Measurements from ENCODE around the gene NELFB. TPM values are rescaled to one million over a fixed set of nuclear protein-coding genes. Genes with fewer than 3 reads are reported as not detected.

Gene NELFB
- total RNA-seq, 2 experiments from 2014 or later = 62.6 to 74.8 TPM

DNA sequence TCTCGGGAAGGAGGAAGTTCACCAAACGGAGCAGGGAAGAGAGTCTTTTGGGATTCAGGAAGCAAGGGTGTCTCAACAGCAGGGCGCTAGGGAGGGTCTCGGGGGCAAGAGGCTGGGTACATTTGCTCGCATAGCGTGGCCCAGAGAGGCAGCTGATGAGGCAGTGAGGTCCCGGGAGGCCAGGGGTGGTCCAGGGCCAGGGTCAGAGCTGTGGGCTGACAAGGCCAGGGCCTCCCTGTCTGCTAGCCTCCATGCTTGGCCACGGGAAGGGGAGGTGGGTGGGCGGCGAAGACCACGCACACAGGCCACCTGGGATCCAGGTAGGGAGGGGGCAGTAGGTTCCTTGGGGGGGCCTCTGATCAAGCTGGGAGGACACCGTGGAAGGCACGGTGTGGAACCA is 43.6 kb upstream of the NELFB start:
- Histone ChIP-seq H3K4me3 (ENCODE audit: low read depth, low read length, poor library complexity, severe bottlenecking) (no peak overlapping the region), H3K4me1 (ENCODE audit: insufficient read depth, low read length, poor library complexity, severe bottlenecking) (peaks cover 7% of the 10 kb centered on the region), H3K9me2 (ENCODE audit: insufficient read depth, low read length) (no peaks in the 10 kb centered on the region), H3K36me3 (ENCODE audit: insufficient read depth, low read length) (peaks cover 61% of the 10 kb centered on the region), H3K27ac (ENCODE audit: low read depth, low read length, poor library complexity, severe bottlenecking) (no peak overlapping the region), H3K9me3 (ENCODE audit: low read length) (no peaks in the 10 kb centered on the region), H3K4me2 (ENCODE audit: low read length) (no peak overlapping the region), H4K20me1 (ENCODE audit: insufficient read depth, low read length) (no peaks in the 10 kb centered on the region), H3K79me2 (ENCODE audit: insufficient read depth, low read depth, low read length) (peaks cover 11% of the 10 kb centered on the region), H2AFZ (ENCODE audit: low read length) (no peak overlapping the region)
- TF ChIP-seq, protein P1, sequence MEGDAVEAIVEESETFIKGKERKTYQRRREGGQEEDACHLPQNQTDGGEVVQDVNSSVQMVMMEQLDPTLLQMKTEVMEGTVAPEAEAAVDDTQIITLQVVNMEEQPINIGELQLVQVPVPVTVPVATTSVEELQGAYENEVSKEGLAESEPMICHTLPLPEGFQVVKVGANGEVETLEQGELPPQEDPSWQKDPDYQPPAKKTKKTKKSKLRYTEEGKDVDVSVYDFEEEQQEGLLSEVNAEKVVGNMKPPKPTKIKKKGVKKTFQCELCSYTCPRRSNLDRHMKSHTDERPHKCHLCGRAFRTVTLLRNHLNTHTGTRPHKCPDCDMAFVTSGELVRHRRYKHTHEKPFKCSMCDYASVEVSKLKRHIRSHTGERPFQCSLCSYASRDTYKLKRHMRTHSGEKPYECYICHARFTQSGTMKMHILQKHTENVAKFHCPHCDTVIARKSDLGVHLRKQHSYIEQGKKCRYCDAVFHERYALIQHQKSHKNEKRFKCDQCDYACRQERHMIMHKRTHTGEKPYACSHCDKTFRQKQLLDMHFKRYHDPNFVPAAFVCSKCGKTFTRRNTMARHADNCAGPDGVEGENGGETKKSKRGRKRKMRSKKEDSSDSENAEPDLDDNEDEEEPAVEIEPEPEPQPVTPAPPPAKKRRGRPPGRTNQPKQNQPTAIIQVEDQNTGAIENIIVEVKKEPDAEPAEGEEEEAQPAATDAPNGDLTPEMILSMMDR (conservative IDR thresholded peaks at IDR 0.05; ENCODE audit: low read length) = no peak
- no peak for TF ChIP-seq EZH2phosphoT487 (IDR thresholded peaks at IDR 0.05; ENCODE audit: borderline replicate concordance, low read depth, low read length)
- CTCF ChIA-PET (ENCODE audit: unreplicated experiment) = no interaction called here
- no TSS peak for BruUV-seq (replicated peaks)
- DNase-seq (ENCODE audit: low spot score) = no peak
- intact Hi-C loops (cut with micrococcal nuclease; ENCODE audit: unreplicated experiment) = no loop called here
- POLR2A ChIA-PET = no interaction called here

DNA sequence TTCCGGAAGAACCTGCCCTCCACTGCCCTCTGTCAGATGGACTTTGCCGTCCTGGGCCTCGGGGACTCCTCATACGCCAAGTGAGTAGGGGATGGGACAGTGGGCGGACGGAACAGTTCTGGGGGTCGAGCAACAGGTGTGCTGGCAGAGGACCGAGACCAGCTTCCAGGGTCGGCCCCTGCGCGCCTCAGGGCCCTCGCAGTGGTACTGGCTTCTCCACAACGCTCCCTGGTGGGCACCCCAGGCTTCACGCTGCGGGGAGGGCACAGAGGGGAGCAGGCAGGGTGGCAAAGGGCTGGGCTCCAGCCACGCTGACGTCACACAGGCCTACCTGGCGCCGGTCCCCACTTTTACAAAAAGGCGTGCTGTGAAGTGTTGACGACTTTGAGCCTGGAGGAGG is 42.6 kb upstream of the NELFB start:
- DNase-seq (ENCODE audit: low spot score) = no peak
- no peak overlapping the region for H3K4me2 ChIP-seq (ENCODE audit: low read length)
- H3K36me3 ChIP-seq (ENCODE audit: insufficient read depth, low read length) = peaks cover 61% of the 10 kb centered on the region
- no peaks in the 10 kb centered on the region for H3K9me2 ChIP-seq (ENCODE audit: insufficient read depth, low read length)
- H3K4me3 ChIP-seq (ENCODE audit: low read depth, low read length, poor library complexity, severe bottlenecking) = no peak overlapping the region
- TF ChIP-seq, protein P1 (conservative IDR thresholded peaks at IDR 0.05; ENCODE audit: low read length) = 0 out of 2 replicates have a peak, but pooled peaks have one; percentile 35
- TF ChIP-seq EZH2phosphoT487 (IDR thresholded peaks at IDR 0.05; ENCODE audit: borderline replicate concordance, low read depth, low read length) = no peak
- no peak overlapping the region for H3K27ac ChIP-seq (ENCODE audit: low read depth, low read length, poor library complexity, severe bottlenecking)
- intact Hi-C loops (cut with micrococcal nuclease; ENCODE audit: unreplicated experiment) = no loop called here
- H3K4me1 ChIP-seq (ENCODE audit: insufficient read depth, low read length, poor library complexity, severe bottlenecking) = no peaks in the 10 kb centered on the region
- ChIA-PET POLR2A (no interaction called here), CTCF (ENCODE audit: unreplicated experiment) (no interaction called here)
- no peak overlapping the region for H2AFZ ChIP-seq (ENCODE audit: low read length)
- no TSS peak for BruUV-seq (replicated peaks)
- no peaks in the 10 kb centered on the region for H4K20me1 ChIP-seq (ENCODE audit: insufficient read depth, low read length)
- no peaks in the 10 kb centered on the region for H3K9me3 ChIP-seq (ENCODE audit: low read length)
- 0 out of 2 replicates have a peak, but pooled peaks cover 1% of the 10 kb centered on the region for H3K79me2 ChIP-seq (ENCODE audit: insufficient read depth, low read depth, low read length)

DNA sequence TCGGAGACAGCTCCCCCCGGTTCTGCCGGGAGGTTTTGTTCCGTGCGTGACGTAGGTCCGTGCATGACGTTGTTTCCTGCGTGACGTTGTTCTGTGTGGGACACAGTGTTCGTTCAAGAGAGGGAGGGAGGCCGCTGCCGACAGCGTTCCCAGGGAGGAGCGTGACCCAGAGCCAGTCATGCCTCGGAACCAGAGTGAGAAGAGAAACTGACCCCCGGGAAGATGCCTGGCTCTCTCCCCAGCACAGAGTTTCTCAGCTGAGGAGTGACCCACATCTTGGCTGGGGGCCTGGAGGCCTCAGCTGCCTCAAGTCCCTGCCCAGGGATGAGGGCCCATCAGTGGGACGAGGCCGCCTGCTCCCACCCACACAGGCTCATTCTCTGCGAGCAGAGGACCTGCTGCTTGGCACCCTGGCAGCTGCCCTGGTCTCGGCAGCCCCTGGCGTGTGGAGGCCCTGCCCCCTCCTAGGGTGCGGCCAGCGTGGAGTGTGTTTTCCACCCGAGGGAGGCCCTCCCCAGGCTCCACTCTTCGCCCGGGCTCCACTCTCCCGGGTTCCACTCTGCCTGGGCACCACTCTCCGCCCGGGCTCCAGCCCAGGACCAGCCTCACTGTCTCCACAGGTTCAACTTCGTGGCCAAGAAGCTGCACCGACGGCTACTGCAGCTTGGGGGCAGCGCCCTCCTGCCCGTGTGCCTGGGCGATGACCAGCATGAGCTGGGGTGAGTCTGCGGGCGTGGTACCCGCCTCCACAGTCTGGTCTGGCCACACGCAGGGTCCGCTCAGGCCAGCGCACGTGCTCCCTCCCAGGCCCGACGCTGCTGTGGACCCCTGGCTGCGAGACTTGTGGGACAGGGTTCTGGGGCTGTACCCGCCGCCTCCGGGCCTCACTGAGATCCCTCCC is 41.7 kb upstream of the NELFB start:
- H3K4me3 ChIP-seq (ENCODE audit: low read depth, low read length, poor library complexity, severe bottlenecking) = no peak overlapping the region
- CTCF ChIA-PET (ENCODE audit: unreplicated experiment) = no interaction called here
- H3K4me1 ChIP-seq (ENCODE audit: insufficient read depth, low read length, poor library complexity, severe bottlenecking) = no peaks in the 10 kb centered on the region
- intact Hi-C loops (cut with micrococcal nuclease; ENCODE audit: unreplicated experiment) = no loop called here
- POLR2A ChIA-PET = no interaction called here
- peaks cover 68% of the 10 kb centered on the region for H3K36me3 ChIP-seq (ENCODE audit: insufficient read depth, low read length)
- no peaks in the 10 kb centered on the region for H3K9me3 ChIP-seq (ENCODE audit: low read length)
- BruUV-seq (replicated peaks) = no TSS peak
- no peak overlapping the region for H3K4me2 ChIP-seq (ENCODE audit: low read length)
- no peaks in the 10 kb centered on the region for H3K79me2 ChIP-seq (ENCODE audit: insufficient read depth, low read depth, low read length)
- H2AFZ ChIP-seq (ENCODE audit: low read length) = no peak overlapping the region
- TF ChIP-seq, protein P1 (conservative IDR thresholded peaks at IDR 0.05; ENCODE audit: low read length) = no peak
- TF ChIP-seq EZH2phosphoT487 (IDR thresholded peaks at IDR 0.05; ENCODE audit: borderline replicate concordance, low read depth, low read length) = no peak
- no peak overlapping the region for H3K27ac ChIP-seq (ENCODE audit: low read depth, low read length, poor library complexity, severe bottlenecking)
- DNase-seq (ENCODE audit: low spot score) = no peak
- H4K20me1 ChIP-seq (ENCODE audit: insufficient read depth, low read length) = no peaks in the 10 kb centered on the region
- H3K9me2 ChIP-seq (ENCODE audit: insufficient read depth, low read length) = no peaks in the 10 kb centered on the region
